Measurements from ENCODE around the gene RNF34.

The RNF34 gene

DNA sequence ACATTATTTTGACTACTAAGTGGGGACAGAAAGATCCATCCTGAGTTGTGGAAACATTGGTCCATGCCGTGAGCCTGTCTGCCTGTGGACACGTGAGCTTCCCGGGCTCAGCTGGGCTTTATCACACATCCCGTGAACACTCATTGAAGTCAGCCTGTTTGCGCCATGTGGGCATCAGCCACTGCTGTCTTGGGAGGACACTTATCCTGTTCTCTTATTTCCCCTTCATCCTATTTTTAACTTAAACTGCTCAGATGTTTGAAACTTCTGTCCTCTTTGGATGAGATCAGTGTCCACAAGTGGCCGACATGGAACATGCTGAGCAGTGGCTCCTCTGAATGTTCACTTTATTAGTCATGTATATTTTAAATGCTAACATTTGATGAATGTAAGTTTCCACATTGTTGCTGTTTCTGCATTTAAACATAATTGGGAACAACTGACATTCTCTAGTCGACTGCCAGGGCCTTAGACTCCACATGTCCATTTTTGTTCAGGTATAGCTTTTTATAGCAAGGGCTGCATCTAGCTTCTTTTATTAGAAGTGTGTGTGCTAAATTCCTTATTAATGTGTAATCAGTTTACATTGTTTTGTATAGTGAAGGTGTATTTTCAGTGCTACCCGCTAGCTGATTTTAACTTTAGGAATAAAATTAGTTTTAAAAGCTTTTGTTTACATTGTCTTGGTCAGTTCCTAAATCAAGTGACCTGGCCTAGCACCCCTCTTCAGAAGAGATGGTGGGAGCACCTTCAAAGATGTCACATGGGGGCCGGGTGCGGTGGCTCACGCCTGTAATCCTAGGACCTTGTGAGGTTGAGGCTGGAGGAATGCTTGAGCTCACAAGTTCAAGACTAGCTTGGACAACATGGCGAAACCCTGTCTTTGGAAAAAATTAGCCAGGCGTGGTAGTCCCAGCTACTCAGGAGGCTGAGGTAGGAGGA lies 24.0 kb downstream of the RNF34 start:
- H3K4me3 ChIP-seq (ENCODE audit: low read depth, low read length) = no peak overlapping the region
- DNase-seq (ENCODE audit: low read depth) = no peak
- TF ChIP-seq, protein P1, sequence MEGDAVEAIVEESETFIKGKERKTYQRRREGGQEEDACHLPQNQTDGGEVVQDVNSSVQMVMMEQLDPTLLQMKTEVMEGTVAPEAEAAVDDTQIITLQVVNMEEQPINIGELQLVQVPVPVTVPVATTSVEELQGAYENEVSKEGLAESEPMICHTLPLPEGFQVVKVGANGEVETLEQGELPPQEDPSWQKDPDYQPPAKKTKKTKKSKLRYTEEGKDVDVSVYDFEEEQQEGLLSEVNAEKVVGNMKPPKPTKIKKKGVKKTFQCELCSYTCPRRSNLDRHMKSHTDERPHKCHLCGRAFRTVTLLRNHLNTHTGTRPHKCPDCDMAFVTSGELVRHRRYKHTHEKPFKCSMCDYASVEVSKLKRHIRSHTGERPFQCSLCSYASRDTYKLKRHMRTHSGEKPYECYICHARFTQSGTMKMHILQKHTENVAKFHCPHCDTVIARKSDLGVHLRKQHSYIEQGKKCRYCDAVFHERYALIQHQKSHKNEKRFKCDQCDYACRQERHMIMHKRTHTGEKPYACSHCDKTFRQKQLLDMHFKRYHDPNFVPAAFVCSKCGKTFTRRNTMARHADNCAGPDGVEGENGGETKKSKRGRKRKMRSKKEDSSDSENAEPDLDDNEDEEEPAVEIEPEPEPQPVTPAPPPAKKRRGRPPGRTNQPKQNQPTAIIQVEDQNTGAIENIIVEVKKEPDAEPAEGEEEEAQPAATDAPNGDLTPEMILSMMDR (IDR thresholded peaks at IDR 0.05; ENCODE audit: control insufficient read depth, extremely low read depth, insufficient read depth) = no peak

GRCh38 chr12:121424624-121424975 lies 24.7 kb downstream of the RNF34 start:
- no peak overlapping the region for H3K4me3 ChIP-seq (ENCODE audit: low read depth, low read length)
- no peak for DNase-seq (ENCODE audit: low read depth)
- TF ChIP-seq, protein P1 (IDR thresholded peaks at IDR 0.05; ENCODE audit: control insufficient read depth, extremely low read depth, insufficient read depth) = no peak

DNA sequence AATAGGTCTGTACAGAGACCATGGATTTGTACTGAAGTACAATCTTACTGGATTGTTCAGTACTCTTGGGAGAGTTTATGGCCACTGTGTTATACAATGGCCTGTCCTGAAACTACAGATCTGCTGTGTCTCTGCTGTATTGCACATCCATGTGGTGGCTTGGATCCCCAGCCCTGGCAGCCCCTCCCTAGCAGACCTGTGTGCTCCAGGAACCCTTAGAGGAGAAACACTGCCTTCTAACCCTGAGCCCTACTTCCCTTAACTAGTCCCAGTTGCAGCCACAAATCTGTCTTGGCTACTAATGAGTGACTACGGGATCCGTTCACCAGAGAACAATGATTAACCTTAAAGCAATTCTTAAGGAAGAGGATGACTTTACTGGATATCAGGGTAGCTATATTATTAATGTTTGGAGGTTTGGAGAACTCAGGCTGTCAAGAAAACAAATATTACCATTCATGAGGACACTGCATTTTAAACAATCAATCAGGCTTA lies 27.7 kb downstream of the RNF34 start:
- TF ChIP-seq, protein P1 (IDR thresholded peaks at IDR 0.05; ENCODE audit: control insufficient read depth, extremely low read depth, insufficient read depth) = no peak
- no peak for DNase-seq (ENCODE audit: low read depth)

DNA sequence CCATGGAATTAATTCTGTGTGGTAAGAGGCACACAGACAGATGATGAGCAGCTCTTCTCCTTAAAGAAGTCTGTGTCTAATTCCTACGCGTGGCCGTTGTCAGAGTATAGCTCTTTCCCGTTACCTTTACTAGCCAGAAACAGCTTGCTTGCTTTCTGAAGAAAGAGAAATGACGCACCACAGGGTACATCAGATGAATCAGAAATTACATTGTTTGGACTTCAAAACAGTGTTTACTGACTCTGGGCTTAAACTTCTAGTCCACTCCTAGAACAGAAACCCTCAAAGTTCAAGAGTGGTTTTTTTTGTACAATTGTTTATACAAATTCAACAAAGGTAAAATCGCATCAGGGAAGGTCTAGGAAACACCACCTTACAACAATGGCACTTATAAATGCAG lies 29.0 kb downstream of the RNF34 start:
- no peak for DNase-seq (ENCODE audit: low read depth)
- no peak overlapping the region for H3K4me3 ChIP-seq (ENCODE audit: low read depth, low read length)
- TF ChIP-seq, protein P1 (IDR thresholded peaks at IDR 0.05; ENCODE audit: control insufficient read depth, extremely low read depth, insufficient read depth) = no peak

More for the DNA sequence above, 27.7 kb downstream of the RNF34 start:
- H3K4me3 ChIP-seq (ENCODE audit: low read depth, low read length) = no peak overlapping the region

- H3K4me3 ChIP-seq (ENCODE audit: low read depth, low read length) = no peak overlapping the region
- no peak for DNase-seq (ENCODE audit: low read depth)
- TF ChIP-seq, protein P1 (IDR thresholded peaks at IDR 0.05; ENCODE audit: control insufficient read depth, extremely low read depth, insufficient read depth) = no peak
These were observed 31.0 kb downstream of the RNF34 start for GRCh38 chr12:121430833-121431415.

DNA sequence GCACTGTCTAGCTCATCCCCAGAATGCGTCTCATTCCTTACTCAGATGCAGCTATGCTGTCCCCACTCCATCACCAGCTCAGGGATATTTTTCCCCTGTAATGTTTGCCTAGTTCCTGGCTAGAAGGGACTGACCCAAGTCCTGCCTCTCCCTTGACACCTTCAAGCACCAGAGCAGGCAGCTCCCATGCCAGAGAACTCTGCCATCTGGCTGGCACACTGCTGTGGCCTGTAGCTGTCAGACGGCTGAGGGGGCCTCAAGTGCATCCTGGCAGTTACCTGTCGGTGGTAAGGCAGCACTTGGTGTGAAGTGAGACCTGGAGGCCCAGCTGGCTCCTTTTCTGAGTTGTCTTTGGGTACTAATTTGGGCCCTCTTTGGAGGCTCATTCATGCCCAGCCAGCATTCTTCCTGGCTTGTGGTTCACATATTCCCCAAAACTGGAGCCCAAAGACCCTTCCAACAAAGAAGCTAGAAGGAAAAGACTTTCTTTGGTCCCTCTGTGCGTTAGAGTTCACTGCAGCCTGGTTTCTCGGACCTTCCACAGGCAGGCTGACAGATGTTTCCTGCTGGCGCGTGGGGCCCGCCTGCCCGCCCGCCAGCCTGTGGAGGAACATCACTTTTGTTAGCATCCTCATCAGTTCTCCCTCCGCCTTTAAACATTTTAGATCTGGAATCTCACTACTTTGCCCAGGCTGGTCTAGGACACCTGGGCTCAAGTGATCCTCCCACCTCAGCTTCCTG lies 33.0 kb downstream of the RNF34 start:
- TF ChIP-seq, protein P1 (IDR thresholded peaks at IDR 0.05; ENCODE audit: control insufficient read depth, extremely low read depth, insufficient read depth) = no peak
- no peak for DNase-seq (ENCODE audit: low read depth)
- H3K4me3 ChIP-seq (ENCODE audit: low read depth, low read length) = no peak overlapping the region
